Stimulated activated CD4-positive, alpha-beta T cell treated with anti-CD3 and anti-CD28 coated beads, Interleukin-12 subunit alpha, Interleukin-12 subunit beta, amount 100 ng/mL, for 48 hours (primary cell): Measurements from ENCODE around the gene SNED1.

ENCODE experiments used
- DNase-seq, 3 donors: peaks; one replicate each; pipeline ENCODE4 v3.0.0-alpha.2; 2020; ENCODE audit warnings: low read depth in 2 of 3, low spot score in 1 of 3

Gene SNED1

DNA sequence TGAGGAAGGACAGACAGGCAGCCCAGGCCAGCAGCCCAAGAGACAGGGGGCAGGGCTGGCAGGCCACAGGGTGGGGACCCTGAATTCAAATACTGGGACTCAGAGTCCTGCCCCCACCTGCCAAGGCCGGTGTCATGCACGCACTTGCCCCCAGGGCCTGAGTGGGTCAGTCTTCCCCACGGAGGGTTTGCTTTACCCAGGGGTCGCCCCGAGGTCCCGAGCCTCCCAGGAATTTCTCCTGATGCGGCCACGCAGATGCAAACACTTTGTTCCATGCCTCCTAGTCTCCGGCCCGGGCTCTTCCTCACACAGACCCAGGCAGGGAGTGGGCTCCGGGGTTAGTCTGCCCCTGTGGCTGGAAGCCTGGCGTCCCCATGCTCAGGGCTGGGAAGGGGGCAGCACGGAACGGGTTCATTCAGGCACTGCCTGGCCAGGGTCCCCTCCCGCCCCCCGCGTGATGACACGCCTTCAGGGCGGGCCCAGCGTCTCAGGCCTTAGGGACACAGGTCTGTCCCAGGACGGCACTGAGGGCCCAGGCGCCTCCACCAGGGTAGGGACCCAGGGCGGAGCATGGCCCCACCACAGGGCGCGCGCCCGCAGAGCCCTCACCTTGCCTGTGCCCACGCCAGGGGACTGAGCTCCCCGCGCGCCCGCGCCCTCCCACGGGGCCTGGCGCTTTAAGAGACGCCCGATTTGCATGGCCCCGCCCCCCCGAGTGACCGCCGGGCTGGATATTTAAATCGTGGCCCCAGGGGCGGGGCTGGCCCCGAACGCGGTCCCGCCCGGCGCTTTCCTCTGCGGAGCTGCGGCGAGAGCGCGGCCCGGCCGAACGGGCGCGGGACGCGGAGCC, at the start of gene SNED1:
TSS of gene SNED1 (plus strand) at position 763 of the 850 bp plus-strand sequence. CDS start 220 bp downstream, outside the sequence.
- peak in 2 of 3 donors; percentile 39 to 53 for DNase-seq

DNA sequence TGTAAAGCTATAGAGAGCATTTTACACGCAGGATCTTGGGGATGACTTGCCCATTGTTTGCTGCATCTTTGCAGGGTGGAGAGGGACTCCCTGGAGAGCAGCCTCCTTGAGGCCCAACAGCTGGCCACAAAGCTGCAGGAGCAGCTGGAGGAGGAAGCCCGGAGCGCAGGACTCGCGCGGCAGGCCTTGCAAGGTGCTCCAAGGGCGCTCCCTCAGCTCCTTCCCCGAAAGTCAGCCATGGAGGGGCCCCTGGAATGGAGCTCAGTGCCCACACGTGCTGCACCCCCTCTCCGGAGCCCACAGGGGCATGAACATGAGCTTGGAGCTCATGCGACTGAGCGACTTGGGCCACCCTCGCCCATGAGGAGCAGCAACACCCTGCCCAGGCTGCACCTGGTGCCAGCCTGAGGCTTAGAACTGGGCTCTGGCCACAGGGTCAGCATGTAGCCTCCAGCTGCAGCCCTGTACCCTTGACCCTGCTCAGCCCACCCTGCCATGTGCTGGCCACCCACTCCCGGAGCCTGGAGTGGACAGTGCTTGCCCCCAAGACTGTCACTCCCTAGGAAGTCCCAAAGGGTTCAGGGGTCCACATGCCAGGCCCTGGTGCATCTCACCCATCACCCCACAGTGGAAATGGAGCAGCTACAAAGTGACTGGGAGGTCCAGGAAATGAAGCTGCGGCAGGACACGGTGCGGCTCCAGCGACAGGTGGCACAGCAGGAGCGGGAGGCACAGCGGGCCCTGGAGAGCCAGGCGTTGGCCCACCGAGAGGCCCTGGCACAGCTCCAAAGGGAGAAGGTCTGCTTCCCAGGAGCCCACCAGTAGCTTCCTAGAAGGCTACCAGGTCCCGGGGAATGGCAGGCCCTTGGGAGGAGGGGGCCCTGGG, 49.3 kb upstream of the SNED1 start:
- no peak for DNase-seq

DNA sequence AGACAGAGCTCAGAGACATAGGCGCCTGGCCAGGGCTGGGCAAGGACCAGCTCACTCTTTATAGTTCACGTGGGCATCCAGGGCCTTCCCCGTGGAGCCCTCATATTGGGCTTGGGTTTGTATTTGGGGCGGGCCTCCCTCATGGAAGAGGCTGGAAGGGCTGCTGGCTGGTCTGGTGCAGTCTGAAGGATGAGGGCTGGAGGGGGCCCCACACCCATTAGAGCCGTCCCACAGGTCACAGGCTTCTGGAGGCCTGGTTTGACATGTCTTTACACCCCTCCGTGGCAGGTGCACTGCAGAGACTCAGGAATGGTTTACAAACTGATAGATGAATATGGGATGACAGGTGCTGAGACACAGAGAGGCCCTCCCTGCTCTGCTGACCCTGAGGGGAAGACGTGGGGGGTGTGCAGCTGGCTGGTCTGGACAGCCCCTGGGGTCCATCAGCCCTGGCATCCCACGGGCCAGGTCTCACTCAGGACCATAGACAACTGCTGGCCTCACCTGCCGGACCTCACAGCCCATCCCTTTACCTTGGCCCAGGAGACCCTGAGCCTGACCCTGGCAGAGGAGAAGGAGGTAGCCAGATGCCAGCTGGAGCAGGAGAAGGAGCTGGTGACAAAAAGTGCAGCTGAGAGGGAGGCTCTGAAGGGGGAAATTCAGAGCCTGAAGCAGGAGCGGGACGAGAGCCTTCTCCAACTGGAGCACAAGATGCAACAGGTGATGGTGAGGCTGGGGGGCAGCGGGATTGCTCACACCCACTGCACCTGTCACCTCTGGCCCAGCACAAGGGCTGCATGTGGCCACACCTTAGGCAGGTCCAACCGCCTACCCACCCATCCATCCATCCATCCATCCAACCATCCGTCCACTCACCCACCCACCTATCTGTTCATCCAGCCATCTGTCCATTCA, 48.4 kb upstream of the SNED1 start:
- DNase-seq = no peak

DNA sequence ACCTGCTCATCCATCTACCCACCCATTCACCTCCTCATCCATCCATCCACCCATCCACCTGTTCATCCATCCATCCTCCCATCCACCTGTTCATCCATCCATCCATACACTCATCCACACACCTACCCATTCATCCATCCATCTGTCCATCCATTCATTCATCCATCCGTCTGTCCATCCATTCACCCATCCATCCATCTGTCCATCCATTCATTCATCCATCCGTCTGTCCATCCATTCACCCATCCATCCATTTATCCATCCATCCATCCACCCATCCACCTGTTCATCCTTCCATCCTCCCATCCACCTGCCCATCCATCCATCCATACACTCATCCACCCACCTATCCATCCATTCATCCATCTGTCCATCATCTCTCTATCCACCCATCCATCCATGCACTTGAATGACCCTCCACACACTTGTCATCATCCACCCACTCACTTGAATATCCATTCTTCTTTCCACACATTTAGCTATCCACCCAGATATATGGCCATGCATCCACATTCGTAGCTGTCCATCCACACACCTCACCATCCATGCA, 47.3 kb upstream of the SNED1 start:
- DNase-seq = no peak

DNA sequence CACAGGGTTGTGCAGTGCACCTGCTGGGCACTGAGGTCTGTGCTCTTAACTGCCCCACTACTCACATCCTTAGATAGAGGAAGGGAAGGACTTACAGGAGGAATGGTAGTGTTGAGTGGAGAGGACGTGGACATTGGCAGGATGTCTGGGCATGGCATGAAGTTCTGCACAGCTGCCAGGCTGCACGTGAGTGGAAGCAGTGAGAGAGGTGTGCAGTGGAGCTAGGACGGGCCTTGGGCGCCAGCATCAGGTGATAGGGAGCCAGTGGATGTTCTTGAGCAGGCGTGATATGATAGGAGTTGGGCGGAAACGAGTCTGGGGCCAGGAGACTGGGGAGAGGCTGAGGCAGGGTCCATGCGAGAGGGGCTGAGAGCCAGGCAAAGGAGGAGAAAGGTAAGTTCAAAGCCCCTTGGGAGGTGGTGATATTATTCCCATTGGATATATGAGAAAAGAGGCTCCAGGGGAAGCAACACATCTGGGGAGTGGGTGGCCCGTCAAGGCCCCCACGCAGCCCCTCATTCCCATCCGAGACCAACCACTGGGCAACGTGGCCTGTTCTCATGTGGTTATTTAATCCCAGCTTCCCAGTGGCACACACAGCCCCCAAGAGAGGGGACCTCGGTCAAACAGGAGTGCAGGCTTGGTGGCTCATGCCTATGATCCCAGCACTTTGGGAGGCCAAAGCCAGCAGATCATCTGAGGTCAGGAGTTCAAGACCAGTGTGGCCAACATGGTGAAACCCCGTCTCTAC, 45.7 kb upstream of the SNED1 start:
- DNase-seq = no peak

DNA sequence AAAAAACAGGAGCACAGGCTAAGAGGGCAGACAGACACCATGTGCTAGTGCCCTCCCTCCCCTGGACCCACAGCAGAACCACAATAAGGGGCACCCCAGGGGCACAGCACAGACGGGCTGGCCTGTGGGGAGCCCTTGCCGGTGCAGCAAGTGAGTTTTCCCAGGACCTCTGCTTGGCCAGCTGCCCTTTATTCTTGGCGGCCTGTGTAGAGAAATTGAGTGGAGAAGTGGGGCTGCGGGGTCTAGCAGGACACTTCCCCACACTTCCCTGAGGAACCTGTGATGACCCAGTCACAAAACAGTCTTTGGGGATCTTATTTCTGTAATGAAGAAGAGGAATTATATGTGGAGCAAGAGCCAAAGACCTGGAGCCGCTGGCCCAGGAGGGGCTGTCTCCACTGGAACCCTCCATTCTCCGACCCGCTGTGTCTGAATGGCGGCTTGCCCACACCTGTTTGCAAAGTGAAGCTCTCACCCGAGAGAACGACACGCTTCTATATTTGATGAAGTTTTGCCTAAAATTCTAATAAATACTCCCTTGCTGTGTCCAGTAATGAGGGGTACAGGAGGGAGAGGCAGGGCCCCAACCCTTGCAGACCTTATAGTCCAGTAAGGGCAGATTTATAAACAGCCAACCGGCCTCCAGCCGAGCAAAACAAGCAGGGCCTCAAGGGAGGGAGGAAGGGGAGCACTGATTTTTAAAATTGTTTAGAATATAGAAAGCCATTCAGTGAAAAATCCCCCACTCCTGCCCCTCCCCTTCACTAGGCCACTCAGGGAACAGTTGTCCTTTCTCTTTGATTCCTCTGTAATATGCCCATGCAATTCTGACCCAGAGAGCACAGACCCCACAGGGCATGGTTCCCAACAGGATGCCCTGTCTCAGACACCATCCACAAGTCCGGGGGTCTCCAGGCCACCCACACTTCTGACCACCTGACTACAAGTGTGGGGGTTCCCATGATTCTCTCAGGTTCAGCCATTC, 44.7 kb upstream of the SNED1 start:
- no peak for DNase-seq

DNA sequence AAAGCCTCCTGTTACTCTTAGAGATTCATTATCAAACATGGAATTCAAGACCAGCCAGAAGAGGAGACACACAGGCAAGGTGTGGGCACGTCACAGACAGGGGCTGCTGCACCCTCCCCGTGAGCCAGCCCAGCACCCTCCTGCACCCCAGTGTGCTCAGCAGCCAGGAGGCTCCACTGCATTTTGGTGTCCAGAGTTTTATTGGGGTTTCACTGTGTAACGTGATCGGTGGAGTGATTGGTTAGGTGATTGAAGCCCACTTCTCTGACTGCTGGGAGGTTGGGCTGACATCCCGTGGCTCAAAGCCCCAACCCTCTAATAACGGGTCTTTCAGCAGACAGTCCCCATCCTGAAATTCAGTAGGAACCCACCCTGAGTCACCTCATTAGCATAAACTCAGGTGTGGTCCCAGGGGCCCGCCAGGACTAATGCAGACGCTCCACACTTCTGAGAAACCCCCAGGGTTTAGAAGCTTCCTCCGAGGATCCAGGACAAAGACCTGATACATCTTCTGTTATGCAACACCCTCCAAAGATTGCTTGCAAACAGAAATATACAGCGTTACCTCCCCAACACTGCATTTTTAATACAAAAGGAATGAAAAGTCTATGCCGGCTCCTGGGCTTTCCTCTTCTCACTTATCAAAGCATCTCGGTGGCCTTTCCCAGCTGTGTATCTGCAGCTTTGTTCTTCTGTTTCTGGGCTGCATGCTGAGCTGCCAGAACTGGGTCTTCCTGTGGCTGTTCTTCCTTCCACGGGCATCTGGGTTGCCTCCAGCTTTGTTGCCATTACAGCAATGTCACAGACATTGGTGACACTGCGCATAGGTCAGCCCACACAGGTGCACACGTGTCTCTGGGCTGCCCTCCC, 43.7 kb upstream of the SNED1 start:
- DNase-seq = no peak

DNA sequence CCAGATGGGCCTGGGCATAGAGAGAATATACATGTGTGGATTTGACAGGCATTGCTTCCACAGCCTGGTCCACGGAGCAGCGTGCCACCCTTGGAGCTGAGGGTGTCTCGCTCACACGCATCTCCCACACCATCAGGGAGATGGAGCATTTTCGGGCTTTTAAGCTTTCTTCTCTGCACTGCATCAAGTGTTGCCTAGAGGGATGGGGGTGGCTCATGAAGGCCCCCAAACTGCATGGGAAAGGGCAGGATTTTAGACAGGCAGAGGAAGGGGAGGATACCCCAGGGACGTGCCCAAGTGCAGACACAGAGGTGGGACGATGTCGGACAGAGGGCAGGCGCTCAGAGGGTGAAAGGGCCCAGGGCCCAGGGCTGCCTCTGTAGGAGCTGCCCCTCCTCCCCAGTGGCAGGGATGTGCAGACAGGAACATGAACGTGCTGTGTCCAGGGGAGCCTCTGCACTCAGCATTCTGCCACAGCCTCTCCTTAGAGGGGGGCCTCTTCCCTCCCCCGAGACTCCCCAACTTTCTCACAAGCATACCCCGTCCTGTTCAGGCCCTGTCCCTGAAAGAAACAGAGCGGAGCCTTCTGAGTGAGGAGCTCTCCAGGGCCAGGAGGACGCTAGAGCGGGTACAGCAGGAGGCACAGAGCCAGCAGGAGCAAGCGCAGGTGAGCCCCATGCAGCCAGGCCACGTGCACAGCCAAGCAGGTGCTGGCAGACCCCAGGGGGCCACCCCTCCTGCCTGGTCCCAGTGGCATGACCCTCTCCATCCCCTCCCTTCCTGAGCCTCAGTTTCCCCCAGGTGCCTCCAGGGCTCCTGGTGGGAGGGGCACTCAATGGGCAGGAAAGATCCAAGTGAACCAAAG, 42.9 kb upstream of the SNED1 start:
- DNase-seq = no peak

DNA sequence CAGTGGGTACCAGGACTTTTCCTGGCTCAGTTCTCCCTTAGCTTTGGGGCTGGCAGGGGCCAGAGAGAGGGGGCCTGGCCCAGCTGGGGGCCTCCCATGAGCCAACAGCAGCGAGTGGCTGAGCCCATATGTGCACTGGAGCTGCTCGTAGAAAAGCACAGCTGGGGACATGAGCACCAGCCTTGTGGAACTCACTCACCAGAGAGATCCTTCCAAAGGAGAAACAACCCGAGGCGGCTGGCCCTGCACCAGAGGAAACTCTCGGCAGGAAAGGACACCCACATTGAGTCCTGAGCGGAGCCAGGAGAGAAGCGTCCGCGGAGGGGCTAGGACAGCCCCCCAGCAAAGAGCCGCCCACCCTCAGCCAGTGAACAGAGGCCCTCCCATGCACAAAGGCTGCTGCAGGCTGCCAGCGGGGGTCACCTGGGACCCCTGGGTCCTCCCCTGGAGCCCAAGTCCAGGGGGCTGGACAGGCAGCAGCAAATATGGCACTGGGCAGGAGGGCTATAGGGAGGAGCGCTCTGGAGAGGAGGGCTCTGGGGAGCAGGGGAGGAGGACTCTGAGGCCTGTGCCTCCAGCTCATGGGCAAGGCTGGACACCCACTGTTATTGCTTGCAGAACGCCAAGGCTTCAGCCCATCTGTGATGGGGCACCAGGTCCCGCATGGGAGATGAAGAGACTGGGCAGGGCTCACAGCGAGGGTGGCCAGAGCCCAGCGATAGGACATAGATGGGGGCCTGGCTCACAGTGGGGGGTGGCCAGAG, 42.1 kb upstream of the SNED1 start:
- DNase-seq = no peak

DNA sequence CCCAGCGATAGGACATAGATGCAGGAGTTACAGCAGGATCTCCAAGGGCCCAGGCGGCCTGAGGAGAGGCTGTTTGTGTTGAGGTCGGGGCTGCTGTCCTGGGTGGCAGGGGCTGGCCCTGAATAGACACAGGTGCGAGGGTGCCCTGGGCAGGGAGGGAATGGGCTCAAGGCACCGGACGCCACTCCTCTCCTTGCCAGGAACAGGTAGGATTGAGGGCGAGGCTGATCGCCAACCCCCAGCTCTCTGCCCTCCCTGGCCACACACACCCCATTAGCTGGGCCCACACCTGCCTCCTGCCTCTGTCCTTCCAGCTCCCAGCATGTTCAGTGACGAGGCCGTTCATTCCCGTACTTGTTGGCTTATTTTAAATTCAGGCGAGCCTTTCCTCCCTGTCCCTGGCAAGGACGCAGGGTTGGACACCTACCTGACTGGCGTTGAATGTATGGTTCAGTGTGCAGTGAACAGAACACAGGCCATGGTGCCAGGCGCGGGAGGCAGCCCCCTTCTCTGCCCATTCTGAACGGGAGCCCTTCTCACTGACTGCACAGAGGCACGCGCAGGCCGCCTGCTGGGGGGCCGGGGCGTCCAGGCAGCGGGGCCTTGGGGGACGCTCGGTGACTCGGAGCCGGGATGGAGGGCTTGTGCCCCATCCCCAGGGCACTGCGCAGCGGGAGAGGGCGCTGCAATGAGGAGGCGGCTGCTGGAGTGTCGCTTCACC, 41.3 kb upstream of the SNED1 start:
- DNase-seq = no peak

DNA sequence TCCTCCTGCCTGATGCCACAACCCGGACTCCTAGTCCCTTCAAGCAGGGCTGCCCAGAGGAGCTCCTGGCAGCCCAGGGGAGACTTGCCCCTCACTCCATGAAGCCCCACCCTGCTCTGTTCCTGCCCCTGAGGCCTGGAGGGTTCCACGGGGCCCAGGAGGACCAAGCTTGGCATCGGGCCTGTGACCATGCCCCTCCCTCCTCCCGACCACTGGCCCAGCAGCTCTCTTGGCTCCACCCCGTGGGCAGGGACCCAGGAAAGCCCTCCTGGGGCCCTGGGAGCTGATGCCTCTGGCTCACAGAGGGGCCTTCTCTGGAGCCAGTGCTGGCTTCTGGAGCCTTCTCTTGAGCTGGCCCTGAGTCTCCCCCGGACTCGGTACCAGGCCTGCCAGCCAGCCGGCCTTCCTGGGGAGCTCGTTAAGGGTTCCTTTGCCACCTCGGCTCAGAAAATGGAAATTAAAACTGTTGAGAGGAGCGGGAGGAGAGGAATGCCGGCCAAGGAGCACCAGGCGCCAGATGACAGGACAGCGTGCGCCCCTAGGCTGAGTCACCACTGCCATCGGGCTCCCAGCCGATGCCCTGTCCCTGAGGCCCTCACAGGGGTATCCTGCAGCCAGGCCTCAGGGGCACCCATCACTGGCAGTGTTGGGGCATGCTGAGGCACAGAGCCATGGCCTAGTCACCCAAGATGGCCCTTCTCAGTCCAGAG, 40.6 kb upstream of the SNED1 start:
- DNase-seq = no peak

DNA sequence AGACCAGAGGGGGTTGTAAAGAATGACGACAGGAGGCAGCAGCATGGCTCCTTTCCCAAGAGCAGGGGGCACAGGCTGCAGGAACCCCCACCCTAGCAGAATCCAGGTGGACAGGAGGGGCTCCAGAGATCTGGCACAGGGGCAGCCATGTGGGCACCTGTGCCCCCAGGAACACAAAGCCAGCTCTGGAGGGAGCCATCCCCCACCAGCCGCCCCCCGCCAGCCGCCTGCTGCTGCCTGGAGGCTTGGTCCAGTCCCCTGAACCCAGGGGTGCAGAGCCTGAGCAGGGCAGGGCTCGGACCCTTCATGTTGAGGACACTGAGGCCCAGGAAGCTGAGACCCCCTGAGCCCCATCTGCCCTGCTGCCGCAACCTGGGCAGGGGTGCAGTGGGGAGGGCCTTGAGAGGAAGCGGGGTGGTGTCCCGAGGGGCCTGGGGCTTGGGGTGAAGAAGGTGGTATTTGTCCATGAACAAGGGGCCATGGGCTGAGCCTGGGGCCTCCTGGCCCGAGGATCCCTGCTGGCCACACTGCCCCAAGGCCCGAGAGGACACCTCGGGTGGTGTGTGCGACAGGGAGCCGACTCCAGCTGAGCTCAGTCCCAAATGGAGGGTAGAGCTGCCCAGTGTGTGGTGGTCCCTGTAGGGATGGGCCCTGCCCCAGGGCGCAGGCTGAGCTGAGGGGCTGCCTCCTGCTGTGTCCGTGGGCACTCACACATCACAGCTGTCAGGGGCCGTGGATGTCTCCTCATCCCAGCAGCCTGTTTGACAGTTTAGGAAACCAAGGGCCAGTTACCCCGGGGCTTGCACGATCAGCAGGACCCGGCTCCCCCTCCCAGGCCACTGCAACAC, 39.8 kb upstream of the SNED1 start:
- DNase-seq = no peak

DNA sequence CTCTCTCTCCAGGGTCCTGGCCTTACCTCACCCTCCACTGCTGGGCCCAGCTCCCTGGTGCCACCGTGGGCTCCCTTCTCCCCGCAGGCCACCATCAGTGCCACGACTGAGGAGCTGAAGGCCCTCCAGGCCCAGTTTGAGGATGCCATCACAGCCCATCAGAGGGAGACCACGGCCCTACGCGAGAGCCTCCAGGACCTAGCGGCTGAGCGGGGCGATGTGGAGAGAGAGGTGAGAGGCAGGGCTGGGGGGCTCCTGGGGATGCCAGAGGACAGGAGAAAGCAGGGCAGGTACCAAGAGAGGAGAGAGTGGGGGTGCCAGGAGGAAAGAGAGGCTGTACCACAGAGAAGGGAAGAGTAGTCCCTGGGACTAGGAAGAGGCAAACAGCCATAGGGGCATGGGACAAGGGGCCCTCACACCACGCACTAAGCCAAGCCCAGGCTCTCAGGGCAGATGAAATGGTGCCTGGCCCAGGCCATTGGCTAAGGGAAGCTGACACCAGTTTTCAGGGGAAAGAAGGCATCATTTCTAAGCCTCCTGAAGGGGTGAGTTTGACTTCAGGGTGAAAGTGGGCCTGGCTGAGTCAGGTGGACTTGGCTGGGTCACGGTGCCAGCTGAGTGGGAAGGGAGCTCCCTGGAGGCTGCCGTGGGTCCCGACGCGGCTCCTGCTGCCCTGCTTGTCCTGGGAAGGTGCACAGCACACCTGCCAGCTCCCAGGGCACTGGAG, 39.0 kb upstream of the SNED1 start:
- no peak for DNase-seq
